SU-DHL-6 (cell line): ENCODE data around the gene TMTC1.

ENCODE experiments used
- EZH2phosphoT487 ChIP-seq: fragments of 200-600 bp; sonication (generic), shearing (Covaris generic); conservative IDR thresholded peaks from 2 replicates; pipeline ENCODE4 v1.6.1; 2018; ENCODE audit warnings: mild to moderate bottlenecking, antibody characterized with exemption, low read length, moderate library complexity, mixed read lengths
- TF ChIP-seq, protein P1 (sequence below): fragments of 200-600 bp; sonication (generic); IDR thresholded peaks from one replicate; pipeline ENCODE4 v1.5.1; 2017; ENCODE audit warnings: antibody characterized with exemption, mild to moderate bottlenecking, low read length, moderate library complexity; ENCODE audit not compliant: insufficient read depth, poor library complexity, severe bottlenecking

DNA sequence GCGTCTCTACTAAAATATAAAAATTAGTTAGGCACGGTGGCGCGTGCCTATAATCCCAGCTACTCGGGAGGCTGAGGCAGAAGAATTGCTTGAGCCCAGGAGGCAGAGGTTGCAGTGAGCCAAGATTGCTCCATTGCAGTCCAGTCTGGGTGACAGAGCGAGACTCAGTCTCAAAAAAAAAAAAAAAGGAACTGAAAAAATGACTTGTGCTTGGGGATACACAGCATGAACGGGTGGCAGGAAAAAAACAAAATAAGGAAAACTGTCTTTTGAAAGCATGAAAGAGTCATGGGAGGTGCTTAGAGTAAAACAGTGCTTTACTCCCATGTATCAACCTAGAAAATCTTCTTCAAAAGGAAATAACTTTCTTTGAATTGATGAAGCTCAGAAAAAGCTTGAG lies 80.8 kb downstream of the TMTC1 start:
- no peak for TF ChIP-seq EZH2phosphoT487
- TF ChIP-seq, protein P1, sequence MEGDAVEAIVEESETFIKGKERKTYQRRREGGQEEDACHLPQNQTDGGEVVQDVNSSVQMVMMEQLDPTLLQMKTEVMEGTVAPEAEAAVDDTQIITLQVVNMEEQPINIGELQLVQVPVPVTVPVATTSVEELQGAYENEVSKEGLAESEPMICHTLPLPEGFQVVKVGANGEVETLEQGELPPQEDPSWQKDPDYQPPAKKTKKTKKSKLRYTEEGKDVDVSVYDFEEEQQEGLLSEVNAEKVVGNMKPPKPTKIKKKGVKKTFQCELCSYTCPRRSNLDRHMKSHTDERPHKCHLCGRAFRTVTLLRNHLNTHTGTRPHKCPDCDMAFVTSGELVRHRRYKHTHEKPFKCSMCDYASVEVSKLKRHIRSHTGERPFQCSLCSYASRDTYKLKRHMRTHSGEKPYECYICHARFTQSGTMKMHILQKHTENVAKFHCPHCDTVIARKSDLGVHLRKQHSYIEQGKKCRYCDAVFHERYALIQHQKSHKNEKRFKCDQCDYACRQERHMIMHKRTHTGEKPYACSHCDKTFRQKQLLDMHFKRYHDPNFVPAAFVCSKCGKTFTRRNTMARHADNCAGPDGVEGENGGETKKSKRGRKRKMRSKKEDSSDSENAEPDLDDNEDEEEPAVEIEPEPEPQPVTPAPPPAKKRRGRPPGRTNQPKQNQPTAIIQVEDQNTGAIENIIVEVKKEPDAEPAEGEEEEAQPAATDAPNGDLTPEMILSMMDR = no peak
